ENCODE data around the gene C1orf198. TPM values are rescaled to one million over a fixed set of nuclear protein-coding genes. Genes with fewer than 3 reads are reported as not detected.

The C1orf198 gene
- total and polyA plus RNA-seq, 2 of the 8 experiments (the other 6 are each of a cell fraction or from before 2014, with no cell fraction given): 30.6 to 45.0 TPM

GRCh38 chr1:230867903-230868735, at the start of gene C1orf198 (continued):
- TF ChIP-seq ATF3 (IDR thresholded peaks at IDR 0.05; ENCODE audit: insufficient read depth, low read depth, low read length) (no peak), TAF1 (IDR thresholded peaks at IDR 0.05; ENCODE audit: low read depth, low read length) (peak; percentile 68), EGR1 (IDR thresholded peaks at IDR 0.05; ENCODE audit: borderline replicate concordance, low read depth, low read length) (no peak), SIX5 (IDR thresholded peaks at IDR 0.05; ENCODE audit: low read depth, low read length) (no peak), ATF2 (IDR thresholded peaks at IDR 0.05; ENCODE audit: low read length) (no peak), POU5F1 (IDR thresholded peaks at IDR 0.05; ENCODE audit: low read depth, low read length) (no peak), HDAC2 (IDR thresholded peaks at IDR 0.05; ENCODE audit: borderline replicate concordance in 1 of 2, low read depth in 2 of 2, low read length in 2 of 2) (peak in 1 of 2 experiments; percentile 68; a peak in 1 of 4 replicates), E2F6 (IDR thresholded peaks at IDR 0.05) (no peak; the same call in 1 of the 2 replicates), SUZ12 (IDR thresholded peaks at IDR 0.05; ENCODE audit: low read length) (no peak), SP4 (IDR thresholded peaks at IDR 0.05; ENCODE audit: low read length) (no peak), CBX8 (IDR thresholded peaks at IDR 0.05; ENCODE audit: borderline replicate concordance, low read depth, low read length) (no peak), PHF8 (conservative IDR thresholded peaks at IDR 0.05; ENCODE audit: low read depth, low read length) (peak; percentile 87), BCL11A (IDR thresholded peaks at IDR 0.05; ENCODE audit: low read depth in 2 of 2, low read length in 2 of 2) (no peak), TAF7 (optimal IDR thresholded peaks at IDR 0.05; ENCODE audit: borderline replicate concordance, low read depth, low read length) (no peak), JUND (IDR thresholded peaks at IDR 0.05; ENCODE audit: low read length) (no peak), POLR2A (IDR thresholded peaks at IDR 0.05; ENCODE audit: control extremely low read depth in 1 of 2, low read depth in 2 of 2, low read length in 2 of 2) (peak; percentile 15 to 83; a peak in 2 of 3 replicates), CHD1 (IDR thresholded peaks at IDR 0.05; ENCODE audit: low read depth, low read length) (no peak), SP2 (IDR thresholded peaks at IDR 0.05; ENCODE audit: low read length) (no peak), ASH2L (IDR thresholded peaks at IDR 0.05; ENCODE audit: low read length) (no peak), KDM4A (IDR thresholded peaks at IDR 0.05; ENCODE audit: low read depth, low read length, severe bottlenecking) (peak; percentile 86), HDAC6 (IDR thresholded peaks at IDR 0.05; ENCODE audit: low read depth, low read length) (no peak), RBBP5 (IDR thresholded peaks at IDR 0.05; ENCODE audit: borderline replicate concordance, low read depth, low read length) (peak; percentile 97)
